GM21528 (cell line): ENCODE results near the gene KRT86.
"Not testable (repeated sequence)": the region's sequence is repeated elsewhere in the genome, so short reads cannot be mapped to it uniquely, and the experiment has no call there.

Experiments
- ATAC-seq: cut with Tn5 transposase; IDR thresholded peaks from one replicate; pipeline ENCODE4 v1.9.1; 2021; ENCODE audit warnings: mild to moderate bottlenecking, moderate library complexity; ENCODE audit not compliant: unreplicated experiment, low FRiP score

Gene KRT86

DNA sequence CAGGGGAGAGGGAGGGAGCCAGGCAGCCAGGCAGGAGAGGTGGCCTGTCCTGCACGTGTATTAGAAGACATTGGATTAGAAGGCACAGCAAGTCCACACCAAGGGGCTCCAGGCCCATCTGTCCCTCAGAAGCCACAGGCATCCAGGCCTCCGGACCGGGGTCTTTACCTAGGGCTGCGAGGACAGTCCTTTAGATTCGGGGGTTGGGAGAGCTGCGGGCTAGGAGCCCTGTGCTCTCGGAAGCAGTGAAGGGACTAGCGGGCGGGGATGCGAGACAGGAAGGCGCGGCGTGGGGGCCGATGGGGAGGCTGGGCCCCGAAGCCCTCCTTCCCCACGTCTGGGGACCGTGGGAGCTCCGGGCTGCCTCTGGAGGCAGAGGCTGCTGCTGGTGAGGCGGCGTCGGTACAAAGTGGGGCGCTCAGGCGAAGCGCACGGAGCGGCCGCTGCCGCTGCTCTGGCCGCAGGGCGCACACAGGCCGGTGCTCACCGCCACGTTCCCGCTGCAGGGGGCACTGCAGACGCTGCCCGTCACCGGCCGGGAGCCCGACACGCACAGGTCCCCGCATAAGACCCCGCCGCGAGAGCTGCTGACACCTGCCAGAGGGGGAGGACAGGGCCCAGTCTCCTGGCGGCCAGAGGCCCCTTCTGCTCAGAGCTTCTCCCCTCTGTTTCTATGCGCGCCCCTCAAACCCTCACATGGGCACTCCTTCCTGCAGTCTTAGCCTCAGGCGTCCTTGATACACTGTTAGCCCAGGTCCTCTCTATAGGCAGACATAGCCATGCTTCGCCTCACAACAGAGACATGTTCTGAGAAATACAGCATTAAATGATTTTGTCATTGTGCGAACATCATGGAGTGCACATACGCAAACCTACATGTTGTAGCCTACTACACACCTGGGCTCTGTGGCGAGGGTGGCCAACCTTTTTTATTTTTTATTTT, 24.1 kb upstream of the KRT86 start:
- ATAC-seq, result no peak

GRCh38 chr12:52251367-52252051, 22.9 kb upstream of the KRT86 start:
- ATAC-seq, result no peak

DNA sequence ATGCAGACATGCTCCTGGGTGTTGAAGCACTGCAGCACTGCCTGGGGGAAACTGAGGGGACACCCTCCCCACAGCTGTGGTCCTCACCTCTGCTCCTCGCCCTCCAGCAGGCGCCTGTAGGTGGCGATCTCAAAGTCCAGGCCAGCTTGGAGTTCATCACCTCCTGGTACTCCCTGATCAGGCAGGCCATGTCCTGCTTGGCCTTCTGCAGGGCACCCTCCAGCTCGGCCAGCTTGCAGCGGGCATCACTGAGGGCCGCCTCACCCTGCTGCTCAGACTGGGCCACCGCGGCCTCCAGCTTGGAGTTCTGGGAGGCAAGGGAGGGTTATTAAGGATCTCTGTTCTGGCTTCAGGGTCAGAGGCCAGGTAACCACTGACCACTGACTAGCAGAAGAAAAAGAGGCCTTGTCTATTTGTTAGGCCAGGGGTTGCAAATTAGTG, 22.2 kb upstream of the KRT86 start:
- not testable (repeated sequence) for ATAC-seq

GRCh38 chr12:52252728-52253343, 21.6 kb upstream of the KRT86 start:
- ATAC-seq, result no peak

- ATAC-seq, result no peak
Observed at GRCh38 chr12:52253391-52254179, 20.9 kb upstream of the KRT86 start.

GRCh38 chr12:52254180-52254964, 20.1 kb upstream of the KRT86 start:
- ATAC-seq, result no peak

GRCh38 chr12:52254965-52255751, 19.3 kb upstream of the KRT86 start:
- no peak for ATAC-seq

- no peak for ATAC-seq
Observed at GRCh38 chr12:52255926-52256583, 18.4 kb upstream of the KRT86 start.

- no peak for ATAC-seq
Observed at GRCh38 chr12:52256584-52256935, 17.9 kb upstream of the KRT86 start.

DNA sequence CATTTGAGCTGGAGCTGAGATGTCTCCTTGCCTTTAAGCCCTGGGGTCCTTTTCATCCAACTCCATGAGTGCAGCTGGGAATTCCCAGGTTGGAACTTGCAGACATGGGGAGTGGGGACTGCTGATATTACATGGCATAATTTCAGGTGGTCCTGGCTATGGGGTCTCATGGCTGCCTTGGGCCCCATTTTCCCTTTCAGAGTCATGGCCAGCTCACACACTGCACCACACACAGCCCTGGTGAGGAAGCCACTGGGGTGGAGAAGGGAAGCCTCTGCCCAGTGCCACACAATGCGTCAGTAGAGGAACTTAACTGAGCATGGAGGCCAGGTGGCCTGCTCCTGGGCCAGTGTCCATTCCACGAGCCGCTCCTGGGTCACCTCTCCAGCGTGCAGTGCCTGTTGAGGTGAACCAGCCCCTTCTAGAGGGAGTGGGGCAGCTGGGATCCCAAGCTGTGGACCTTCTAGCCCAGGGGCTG, 17.3 kb upstream of the KRT86 start:
- no peak for ATAC-seq

GRCh38 chr12:52257922-52258321, 16.5 kb upstream of the KRT86 start:
- ATAC-seq, result not testable (repeated sequence)

- no peak for ATAC-seq
Observed at GRCh38 chr12:52258335-52258901, 16.0 kb upstream of the KRT86 start.

DNA sequence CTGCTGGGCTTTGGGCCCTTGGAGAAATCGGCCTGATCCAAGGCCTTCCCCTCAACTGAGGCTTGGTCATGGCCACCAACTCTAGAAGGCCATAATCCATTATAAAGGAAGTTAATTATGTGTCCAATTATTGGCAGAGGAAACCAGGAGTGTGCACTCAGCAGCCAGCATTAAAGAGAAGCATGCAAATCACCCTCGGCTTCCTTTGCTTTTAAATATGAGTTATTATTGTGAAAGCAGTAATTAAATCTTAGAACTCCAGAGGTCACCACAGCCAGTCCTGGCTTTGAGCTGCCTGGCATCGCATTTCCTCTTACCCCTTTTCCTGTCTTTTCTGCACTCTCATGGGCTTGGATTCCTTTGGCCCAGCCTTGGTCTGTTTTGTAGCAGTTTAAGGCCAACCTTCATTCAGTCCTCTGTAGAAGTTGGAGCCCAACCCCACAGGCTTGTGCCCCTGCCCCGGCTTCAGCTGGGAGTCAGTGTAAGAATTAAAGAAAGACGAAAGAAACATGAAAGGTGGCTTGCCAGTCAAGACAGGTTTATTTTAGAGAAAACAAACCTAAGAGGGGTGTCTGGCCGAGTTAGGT, 14.7 kb upstream of the KRT86 start:
- no peak for ATAC-seq

DNA sequence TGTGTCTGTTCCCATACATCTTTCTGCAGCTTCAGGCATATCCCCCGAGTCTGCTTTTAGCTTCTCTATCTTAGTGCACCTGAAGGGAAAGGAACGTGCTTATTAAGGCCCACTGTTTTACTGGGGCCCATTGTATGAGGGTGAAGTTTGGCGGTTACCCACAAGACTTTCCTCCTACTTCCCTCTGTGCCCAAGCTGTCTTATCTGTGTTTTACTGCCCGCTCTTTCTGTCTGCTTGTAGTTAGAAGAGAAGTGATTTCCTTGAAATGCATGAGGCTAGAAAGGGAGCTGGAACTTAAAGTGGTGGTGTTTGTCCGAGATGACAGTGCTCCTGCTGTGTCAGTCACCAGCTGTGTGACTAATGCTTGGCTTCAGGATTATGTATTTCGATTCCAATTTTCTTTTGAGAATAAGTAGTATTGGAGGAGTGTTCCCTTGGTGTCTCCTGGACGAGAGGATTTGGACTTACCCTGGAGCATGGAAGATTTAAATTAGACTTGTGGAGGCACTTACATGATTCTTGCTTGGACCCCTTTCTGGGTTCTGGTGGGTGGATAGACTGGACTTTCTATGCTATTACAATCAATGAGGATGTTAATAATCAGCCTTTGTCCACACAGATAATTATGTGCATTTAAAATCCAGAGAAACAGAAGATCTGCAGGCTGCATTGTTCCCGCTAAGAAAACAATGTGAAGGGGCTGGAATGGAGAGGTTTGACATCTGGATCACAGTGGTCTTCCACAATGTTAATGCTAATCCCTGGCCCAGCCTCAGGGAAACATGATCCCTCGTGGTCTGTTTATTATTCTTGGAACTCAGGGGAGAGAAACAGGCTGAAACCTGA, 13.9 kb upstream of the KRT86 start:
- no peak for ATAC-seq

GRCh38 chr12:52261208-52261484, 13.3 kb upstream of the KRT86 start:
- ATAC-seq, result no peak

- no peak for ATAC-seq
Observed at GRCh38 chr12:52262286-52262685, 12.2 kb upstream of the KRT86 start.
